ENCODE measurements around the gene ZNF438. TPM values are rescaled to one million over a fixed set of nuclear protein-coding genes. Genes with fewer than 3 reads are reported as not detected.

Gene ZNF438
- total RNA-seq, 2 donors from 2014 or later: 1.5 to 10.1 TPM

- WGBS: 73% methylated on average over 8 of the region's 8 CpGs
- H3K9me3 ChIP-seq: no peaks in the 10 kb centered on the region
- TF ChIP-seq POLR2A (IDR thresholded peaks at IDR 0.05) (no peak), POLR2AphosphoS5 (IDR thresholded peaks at IDR 0.05) (no peak), CTCF (IDR thresholded peaks at IDR 0.05) (no peak)
- DNase-seq (ENCODE audit: low spot score): no peak
- no peaks in the 10 kb centered on the region for H3K36me3 ChIP-seq
- intact Hi-C loops (cut with DNase I): no loop called here
- H3K27ac ChIP-seq: no peak overlapping the region
- no peaks in the 10 kb centered on the region for H3K27me3 ChIP-seq (replicated peaks; ENCODE audit: insufficient read depth)
- H3K4me1 ChIP-seq (replicated peaks): no peaks in the 10 kb centered on the region
- H3K4me3 ChIP-seq: no peak overlapping the region
Observed at GRCh38 chr10:31011017-31011664, 20.5 kb downstream of the ZNF438 start.

- intact Hi-C loops (cut with DNase I): no loop called here
- 90% methylated on average over 2 of the region's 2 CpGs for WGBS
- Histone ChIP-seq H3K9me3 (no peaks in the 10 kb centered on the region), H3K4me3 (no peak overlapping the region), H3K4me1 (replicated peaks) (no peaks in the 10 kb centered on the region), H3K27ac (no peak overlapping the region), H3K36me3 (no peaks in the 10 kb centered on the region), H3K27me3 (replicated peaks; ENCODE audit: insufficient read depth) (no peaks in the 10 kb centered on the region)
- no peak for TF ChIP-seq POLR2A (IDR thresholded peaks at IDR 0.05)
- TF ChIP-seq CTCF (IDR thresholded peaks at IDR 0.05): no peak
- TF ChIP-seq POLR2AphosphoS5 (IDR thresholded peaks at IDR 0.05): no peak
- no peak for DNase-seq (ENCODE audit: low spot score)
Observed at GRCh38 chr10:31010062-31010461, 21.6 kb downstream of the ZNF438 start.

- Histone ChIP-seq H3K4me1 (replicated peaks) (no peaks in the 10 kb centered on the region), H3K4me3 (no peak overlapping the region), H3K27me3 (replicated peaks; ENCODE audit: insufficient read depth) (no peaks in the 10 kb centered on the region), H3K36me3 (no peaks in the 10 kb centered on the region), H3K9me3 (no peaks in the 10 kb centered on the region), H3K27ac (no peak overlapping the region)
- WGBS: 93% methylated on average over 1 of the region's 1 CpG
- DNase-seq (ENCODE audit: low spot score): no peak
- TF ChIP-seq POLR2A (IDR thresholded peaks at IDR 0.05): no peak
- TF ChIP-seq POLR2AphosphoS5 (IDR thresholded peaks at IDR 0.05): no peak
- no peak for TF ChIP-seq CTCF (IDR thresholded peaks at IDR 0.05)
- intact Hi-C loops (cut with DNase I): no loop called here
Observed at GRCh38 chr10:31005895-31006294, 25.8 kb downstream of the ZNF438 start.

- TF ChIP-seq CTCF (IDR thresholded peaks at IDR 0.05): no peak
- no peak for TF ChIP-seq POLR2A (IDR thresholded peaks at IDR 0.05)
- no peak for TF ChIP-seq POLR2AphosphoS5 (IDR thresholded peaks at IDR 0.05)
- Histone ChIP-seq H3K27ac (no peak overlapping the region), H3K27me3 (replicated peaks; ENCODE audit: insufficient read depth) (no peaks in the 10 kb centered on the region), H3K4me3 (no peak overlapping the region), H3K9me3 (no peaks in the 10 kb centered on the region), H3K36me3 (no peaks in the 10 kb centered on the region), H3K4me1 (replicated peaks) (no peaks in the 10 kb centered on the region)
- no peak for DNase-seq (ENCODE audit: low spot score)
- 84% methylated on average over 3 of the region's 3 CpGs for WGBS
- intact Hi-C loops (cut with DNase I): no loop called here
Observed at GRCh38 chr10:31004611-31005193, 27.0 kb downstream of the ZNF438 start.

- no peak overlapping the region for H3K4me3 ChIP-seq
- TF ChIP-seq POLR2A (IDR thresholded peaks at IDR 0.05) (no peak), POLR2AphosphoS5 (IDR thresholded peaks at IDR 0.05) (no peak), CTCF (IDR thresholded peaks at IDR 0.05) (no peak)
- DNase-seq (ENCODE audit: low spot score): no peak
- H3K4me1 ChIP-seq (replicated peaks): peaks cover 2% of the 10 kb centered on the region
- 87% methylated on average over 2 of the region's 2 CpGs for WGBS
- H3K9me3 ChIP-seq: no peaks in the 10 kb centered on the region
- H3K27me3 ChIP-seq (replicated peaks; ENCODE audit: insufficient read depth): no peaks in the 10 kb centered on the region
- intact Hi-C loops (cut with DNase I): no loop called here
- H3K27ac ChIP-seq: no peak overlapping the region
- H3K36me3 ChIP-seq: no peaks in the 10 kb centered on the region
Observed at GRCh38 chr10:31001740-31002139, 29.9 kb downstream of the ZNF438 start.

Data from prostate gland (tissue), 2 donors.